GM19328 (cell line): ENCODE measurements around the gene PFN3.

Source experiments
- ATAC-seq: cut with Tn5 transposase; IDR thresholded peaks from one replicate; pipeline ENCODE4 v1.9.1; 2021; ENCODE audit warnings: mild to moderate bottlenecking, moderate library complexity; ENCODE audit not compliant: unreplicated experiment

PFN3 gene, protein sequence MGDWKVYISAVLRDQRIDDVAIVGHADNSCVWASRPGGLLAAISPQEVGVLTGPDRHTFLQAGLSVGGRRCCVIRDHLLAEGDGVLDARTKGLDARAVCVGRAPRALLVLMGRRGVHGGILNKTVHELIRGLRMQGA

DNA sequence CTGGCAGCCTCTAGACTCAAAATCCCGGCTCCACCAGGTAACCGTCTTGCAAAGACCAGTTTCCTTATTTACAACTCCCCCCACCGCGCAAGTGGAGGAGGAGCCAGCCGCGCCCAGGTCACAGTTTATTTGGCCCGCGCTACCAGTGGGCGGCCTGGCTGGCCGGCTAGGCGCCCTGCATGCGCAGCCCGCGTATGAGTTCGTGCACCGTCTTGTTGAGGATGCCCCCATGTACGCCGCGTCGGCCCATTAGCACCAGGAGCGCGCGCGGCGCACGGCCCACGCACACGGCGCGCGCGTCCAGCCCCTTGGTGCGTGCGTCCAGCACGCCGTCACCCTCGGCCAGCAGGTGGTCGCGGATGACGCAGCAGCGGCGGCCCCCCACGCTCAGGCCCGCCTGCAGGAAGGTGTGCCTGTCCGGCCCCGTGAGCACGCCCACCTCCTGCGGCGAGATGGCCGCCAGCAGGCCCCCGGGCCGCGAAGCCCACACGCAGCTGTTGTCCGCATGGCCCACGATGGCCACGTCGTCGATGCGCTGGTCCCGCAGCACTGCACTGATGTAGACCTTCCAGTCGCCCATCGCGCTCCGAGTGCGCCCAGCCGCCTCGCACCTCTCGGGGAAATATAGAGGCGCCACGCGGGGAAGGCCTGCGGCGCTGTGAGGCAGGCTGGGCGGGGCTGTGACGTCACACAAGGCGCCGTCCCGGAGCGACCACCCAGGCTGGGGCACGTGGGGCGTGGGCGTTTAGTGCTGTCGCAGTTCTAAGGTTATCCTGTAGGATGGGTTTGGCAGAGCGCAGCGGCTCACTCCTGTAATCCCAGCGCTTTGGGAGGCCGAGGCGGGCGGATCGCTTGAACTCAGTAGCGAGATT is at the start of gene PFN3:
TSS of gene PFN3 (minus strand) at position 665 of the 872 bp plus-strand sequence. CDS start at position 580, 85 bp downstream.
- no peak for ATAC-seq

DNA sequence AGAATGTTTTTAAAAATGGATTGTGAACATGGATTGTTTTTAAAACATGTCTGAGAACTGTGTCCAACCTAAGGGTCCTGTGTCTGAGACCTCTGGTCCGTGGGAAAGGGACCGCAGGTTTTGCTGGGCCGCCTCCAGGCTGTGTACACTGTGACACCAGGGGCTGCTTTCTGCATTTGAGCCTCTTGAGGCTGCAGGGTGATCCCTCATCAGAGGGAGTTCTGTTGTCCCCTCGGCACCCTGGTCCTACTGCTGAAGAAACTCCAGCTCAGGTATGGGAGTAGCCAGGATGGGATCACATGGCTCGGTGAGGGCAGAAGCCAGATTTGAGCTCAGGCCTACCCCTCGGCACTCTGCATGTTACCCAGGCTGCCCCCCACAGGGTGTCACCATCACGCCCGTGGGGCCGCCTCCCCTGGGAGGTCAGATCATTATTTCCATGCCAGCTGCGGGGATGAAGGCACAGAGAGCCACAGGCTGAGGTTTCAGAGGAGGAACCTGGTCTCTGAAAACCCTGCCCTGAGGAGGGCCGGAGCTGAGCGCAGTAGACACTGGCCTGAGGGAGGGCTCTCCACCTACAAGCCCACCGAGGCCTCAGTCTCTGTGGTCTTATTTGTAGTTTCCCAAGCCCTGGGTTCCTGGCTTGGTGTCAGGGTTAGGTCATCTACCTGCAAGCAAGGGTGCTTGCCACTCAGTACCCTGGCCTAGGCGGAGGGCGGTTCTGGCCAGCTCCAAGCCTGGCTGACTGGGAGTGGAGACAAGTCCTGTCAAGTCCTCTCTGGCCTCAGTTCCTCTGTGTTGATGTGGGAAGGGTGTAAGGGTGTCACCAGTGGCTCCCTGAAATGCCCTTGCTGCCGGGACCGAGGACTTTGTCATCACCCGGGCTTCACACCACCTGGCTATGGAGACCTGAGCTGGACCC is 48.9 kb upstream of the PFN3 start:
- ATAC-seq, result no peak

DNA sequence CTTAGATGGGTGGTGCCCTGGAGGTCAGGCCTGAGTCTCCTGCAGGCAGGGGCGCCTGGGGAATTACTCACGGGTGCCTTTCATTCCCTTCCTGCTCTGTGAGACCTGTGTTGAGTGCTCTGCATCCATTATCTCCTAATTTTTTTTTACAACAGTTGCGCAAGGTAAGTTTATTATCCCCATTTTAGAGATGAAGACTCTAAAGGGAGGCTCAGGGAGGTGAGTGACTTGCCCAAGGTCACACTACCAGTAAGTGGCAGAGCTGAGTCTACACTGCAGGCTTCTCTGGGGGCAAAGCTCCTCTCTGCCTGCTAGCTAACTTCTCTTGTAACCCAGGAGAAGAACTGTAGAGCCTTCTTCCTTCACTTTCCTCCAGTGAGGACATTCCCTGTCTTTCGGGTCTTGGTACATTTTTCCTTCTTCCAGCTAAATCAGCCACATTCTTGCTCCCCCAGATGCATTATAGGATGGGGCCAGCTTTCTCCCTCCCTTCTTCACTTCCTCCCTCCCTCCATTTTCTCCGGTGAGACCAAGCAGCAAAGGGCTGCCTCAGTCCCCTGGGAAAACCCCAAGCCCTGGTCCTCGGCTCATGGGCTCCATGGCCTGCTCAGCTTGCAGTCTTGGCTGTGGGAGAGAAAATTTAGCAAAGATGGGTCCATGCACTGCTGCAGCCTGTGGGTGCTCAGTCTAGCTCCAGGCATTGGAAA is 47.9 kb upstream of the PFN3 start:
- ATAC-seq, result no peak

DNA sequence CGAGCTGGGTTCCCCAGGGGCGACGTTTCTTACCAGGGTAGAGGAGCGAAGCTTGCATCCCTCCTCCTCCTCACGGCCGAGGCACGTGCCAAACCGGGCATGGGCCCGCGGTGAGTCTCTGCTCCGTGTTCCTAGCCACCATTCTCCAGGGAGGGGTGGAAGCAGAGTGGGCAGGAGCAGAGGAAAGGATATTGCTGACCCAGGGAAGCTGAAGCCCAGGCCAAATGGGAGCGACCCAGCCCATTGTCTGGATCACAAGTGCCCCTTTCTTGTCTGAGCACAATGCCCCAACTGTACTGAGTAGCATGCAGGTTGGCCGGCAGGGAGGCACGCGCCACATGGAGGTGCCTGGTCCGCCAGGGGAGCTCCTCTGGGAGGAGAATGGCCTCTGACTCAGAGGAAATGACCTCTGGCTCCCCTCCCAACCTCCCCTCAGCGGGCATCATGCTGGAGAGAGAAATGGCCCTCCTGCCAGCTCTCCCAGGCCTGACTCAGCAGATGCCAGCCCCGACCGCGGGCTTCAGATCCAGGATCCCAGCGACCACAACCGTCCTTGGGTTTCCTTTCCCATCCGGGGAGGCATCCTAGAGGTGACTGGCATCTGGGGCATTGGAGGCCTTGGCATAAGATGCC is 47.3 kb upstream of the PFN3 start:
- no peak for ATAC-seq

DNA sequence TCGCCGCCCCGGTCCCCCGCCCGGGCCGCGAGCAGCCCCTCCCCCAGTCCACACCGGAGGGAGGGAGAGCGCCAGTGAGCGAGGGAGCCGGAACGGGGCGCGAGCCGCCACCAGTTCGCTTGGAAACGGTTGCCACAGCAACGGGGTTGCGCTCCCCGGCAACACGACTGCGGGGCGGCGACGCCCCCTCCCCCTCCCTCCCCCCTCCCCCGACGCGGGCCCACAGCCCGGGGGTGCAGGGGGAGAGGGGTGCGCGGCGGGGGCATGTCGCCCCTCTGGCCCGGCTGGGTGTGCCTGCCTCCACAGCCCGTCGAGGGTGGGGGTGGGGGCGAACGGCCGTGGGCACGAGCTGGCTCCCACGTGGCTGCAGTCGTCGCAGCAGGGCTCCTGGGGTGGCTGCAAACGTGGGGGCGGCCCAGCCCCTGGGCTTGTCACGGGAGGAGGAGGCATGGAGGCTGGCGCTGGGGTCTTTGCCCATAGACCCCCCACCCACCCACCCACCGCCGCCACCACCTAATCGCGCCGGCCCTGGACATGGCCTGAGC is 46.7 kb upstream of the PFN3 start:
- peak; percentile 39 for ATAC-seq

DNA sequence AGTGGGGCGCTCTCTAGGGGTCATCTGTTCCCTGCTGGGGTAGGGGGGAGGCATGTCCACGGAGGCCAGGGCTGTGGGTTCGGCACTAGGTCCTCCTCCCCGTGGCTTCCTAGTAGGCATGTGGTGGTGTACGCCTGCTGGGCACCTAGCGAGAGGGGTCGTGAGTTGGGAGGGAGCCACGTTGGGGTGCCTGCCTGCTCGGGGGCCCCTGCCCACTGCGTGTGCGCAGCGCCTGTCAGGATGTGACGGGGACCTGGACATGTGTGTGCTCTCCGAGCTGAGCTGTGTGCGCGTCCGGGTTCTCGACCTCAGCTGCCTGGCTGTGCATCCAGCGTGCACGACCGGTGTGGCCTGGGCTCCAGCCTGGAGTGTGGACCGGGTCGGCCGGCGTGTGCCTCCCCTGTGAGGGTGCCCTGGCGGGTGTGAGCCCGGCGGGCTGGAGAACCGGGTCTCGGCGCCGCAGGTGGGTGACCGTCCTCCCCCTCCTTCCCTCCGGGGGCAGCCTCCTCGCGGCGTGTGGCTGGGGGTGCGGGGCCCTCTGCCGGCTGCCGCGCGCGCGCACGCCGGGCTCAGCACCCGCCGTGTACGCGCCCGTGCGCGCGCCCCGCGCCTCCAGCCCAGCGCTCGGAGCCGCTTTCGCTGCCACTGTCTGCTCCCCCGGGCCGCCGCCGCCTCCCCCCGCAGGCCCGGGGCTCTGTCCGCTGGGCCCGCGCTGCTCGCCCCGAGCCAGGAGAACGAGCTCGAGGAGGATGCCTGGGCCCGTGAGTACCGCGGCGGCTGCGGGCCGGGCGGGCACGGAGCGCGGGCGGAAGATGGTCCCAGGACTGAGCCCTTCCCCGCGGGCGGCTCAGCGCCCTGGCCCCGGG is 46.0 kb upstream of the PFN3 start, which contains the start of gene PRR7:
TSS of gene PRR7 (plus strand) at position 615 of the 866 bp plus-strand sequence. CDS start 8,254 bp downstream, outside the sequence.
- ATAC-seq, result peak; percentile 45

DNA sequence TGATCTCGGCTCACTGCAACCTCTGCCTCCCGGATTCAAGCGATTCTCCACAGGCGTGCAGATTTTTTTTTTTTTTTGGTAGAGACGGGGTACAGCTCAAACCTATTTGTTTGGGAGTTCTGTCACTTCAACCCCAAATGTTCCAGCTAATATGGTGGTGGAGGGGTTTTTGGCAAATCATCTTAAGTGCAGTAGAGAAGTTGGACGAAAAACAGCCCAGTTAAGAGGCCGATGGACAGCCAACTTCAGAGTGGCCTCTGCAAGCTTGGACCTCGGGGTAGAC is 45.4 kb upstream of the PFN3 start:
- ATAC-seq, result no peak

DNA sequence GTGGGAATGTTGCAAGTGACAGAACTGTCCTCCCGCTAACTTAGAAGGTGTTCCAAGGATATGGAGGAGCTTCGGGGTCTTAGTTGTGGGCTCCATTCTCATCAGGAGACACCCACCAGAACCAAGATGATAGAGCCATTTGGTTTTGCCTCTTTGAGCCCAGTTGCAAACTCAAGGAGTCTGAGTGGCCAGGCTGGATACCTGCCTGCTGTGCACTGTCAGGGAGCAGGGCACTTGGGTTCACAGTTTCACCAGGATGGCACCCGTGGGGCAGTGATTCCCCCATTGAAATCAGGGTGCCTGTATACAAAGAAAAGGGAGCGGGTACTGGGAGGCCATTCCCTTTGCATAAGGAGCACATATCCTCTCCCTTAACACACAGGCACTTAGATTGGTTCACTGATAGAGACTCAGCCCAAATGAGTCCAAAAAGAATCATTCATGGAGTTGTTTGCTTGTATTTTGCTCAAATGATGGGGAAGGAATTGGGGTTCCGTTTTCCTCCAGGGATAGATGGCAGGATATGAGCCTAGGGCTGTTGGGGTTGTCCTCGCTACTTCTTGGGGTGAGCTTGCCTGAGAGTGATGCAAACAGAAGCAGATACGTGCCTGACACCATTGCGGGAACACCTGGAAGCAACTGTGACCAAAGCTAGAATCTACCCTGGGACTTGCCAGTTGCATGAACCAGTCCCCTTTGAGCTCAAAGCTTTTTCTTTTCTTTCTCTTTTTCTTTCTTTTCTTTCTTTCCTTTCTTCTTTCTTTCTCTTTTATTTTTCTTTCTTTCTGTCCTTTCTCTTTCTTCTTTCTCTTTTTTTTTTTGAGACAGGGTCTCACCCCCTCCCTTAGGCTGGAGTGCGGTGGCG is 44.8 kb upstream of the PFN3 start:
- ATAC-seq, result no peak

DNA sequence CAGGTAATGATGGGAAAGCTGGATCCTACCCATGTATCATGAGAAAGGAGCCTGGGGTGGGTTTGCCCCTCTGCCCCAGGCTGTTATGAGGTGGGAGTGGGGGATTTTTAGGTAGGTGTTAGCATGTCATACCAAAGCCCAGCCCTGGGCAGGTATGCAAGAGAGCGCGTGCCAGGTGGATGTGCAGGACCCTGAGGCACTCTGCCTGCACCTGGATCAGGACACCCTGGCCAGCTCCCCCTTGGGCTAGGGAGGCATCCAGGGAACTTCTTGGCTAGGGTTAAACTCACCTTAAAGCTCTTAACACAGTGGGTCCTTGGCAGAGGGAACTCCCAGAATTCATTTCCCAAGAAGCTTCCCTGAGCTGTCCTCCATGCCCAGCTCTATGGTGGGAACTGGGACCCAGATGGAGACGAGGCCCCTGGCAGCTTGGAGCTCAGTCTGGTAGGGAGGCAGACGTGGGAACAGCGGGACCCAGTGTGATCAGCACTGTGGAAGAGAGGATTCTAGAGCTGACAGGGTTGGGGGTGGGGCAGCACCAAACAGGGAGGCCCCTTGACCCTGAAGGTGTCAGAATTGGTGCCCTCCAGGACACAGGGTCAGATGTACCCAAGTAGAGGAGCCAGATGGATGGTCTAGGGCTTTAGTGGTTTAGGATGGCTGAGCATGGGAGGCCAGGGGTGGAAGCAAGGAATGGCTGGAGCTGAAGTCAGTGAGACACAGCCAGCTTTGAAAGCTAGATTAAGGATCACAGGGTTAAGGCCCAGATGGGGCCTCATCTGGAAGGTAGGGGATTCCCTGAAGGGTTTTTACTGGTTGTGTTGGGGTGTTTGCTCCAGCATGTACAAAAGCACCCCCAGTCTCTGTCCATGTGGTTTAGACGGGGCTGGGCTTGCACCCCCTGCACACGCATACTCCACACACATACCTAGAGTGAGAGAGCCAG is 43.9 kb upstream of the PFN3 start:
- no peak for ATAC-seq

DNA sequence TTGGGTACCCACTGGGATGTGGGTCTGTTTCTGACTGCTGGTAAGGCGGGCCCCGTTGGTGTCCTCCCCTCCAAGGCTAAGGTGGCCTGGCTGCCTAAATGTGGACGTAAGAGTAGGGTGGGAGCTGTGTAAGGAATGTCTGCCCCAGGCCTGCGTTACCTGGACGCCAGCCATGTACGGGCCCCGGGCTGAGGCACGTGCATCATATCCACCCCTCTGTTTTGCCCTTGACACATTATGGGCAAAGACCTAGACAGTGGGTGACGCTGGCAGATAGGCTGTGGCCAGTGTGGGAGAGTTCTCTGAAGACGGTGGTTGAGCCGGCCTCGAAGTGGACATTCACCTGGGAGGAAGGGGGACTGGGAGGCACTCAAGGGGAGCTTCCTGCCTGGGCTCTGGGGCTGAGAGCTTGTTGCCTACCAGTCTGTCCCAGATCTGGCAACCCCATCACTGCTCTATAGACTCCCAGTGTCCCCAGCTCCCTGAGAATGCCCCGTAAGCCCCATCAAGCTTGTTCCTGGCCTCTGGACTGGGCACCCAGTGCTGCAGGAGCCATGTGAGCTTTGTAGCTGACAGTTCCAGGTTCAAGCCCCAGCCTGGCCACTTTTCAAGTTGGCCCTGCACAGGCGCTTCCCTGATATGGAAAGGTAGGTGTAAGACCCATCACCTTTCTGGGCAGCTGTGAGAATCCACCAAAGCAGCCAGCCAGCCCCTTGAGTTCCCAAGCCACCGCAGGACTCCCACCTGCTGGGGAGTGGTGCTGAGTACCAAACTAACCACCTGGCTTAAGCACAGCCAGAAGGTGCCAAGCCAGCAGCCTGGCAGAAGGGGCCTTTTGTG is 42.9 kb upstream of the PFN3 start:
- no peak for ATAC-seq

DNA sequence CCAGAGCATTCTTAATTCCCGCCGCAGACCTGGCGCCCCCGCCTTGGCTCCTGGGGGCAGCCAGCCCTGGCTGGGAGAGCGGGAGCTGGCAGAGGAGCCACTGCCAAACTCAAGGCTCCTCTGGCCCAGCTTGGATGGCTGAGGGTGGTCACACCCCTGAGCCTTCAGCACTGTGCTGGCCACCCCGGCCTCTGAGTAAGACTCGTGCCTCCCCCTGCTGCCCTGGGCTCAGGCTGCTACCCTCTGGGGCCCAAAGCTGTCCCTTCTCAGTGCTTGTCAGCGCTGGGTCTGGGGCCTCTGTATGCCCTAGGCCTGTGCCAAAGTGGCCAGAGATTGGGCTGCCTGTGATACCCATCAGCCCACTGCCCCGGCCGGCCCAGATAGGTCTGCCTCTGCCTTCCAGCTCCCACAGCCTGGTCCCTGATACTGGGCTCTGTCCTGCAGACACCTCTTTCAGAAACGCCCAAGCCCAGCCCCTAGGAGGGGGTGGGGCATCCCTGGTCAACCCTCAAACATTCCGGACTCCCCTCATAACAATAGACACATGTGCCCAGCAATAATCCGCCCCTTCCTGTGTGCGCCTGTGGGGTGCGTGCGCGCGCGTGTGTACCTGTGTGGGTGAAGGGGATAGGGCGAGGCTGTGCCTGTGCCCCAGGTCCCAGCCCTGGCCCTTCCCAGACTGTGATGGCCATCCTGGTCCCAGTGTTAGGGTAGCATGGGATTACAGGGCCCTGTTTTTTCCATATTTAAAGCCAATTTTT is 41.8 kb upstream of the PFN3 start:
- ATAC-seq, result no peak

DNA sequence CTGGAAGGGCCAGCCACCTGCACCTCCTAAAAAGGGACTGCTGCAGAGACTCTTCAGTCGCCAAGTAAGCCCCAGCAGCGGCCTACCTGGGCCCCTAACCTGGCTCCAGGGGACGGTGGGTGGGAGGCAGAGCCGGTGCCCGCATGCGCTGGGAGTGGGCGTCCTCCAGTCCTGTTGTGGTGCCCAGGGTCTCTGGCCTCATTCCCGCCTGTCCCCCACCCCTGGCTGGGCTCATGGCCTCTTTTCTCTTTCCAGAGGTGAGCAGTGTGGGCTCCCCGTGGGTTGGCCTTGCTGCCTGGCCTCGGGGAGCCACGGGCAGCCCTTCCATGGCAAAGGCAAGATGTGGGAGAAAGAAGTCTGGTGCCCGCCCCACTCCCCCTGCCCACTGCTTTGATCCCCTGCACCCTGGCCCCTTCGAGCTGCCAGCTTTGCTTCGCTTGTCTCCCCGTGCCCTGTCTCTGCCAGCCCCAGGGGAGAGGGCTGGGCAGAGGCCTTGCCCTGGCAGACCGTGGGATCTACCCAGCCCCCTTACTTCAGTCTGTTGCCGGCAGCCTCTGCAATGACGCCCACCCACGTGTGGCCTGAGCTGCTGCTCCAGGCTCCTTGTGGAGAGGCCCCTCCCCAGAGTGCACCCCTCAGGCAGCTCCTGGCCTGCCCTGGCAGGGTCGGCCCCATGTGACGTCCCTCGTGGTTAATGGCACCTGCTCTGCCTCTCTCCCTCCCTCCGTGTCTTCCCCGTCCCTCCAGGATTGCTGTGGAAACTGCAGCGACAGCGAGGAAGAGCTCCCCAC is 40.7 kb upstream of the PFN3 start:
- ATAC-seq, result no peak

DNA sequence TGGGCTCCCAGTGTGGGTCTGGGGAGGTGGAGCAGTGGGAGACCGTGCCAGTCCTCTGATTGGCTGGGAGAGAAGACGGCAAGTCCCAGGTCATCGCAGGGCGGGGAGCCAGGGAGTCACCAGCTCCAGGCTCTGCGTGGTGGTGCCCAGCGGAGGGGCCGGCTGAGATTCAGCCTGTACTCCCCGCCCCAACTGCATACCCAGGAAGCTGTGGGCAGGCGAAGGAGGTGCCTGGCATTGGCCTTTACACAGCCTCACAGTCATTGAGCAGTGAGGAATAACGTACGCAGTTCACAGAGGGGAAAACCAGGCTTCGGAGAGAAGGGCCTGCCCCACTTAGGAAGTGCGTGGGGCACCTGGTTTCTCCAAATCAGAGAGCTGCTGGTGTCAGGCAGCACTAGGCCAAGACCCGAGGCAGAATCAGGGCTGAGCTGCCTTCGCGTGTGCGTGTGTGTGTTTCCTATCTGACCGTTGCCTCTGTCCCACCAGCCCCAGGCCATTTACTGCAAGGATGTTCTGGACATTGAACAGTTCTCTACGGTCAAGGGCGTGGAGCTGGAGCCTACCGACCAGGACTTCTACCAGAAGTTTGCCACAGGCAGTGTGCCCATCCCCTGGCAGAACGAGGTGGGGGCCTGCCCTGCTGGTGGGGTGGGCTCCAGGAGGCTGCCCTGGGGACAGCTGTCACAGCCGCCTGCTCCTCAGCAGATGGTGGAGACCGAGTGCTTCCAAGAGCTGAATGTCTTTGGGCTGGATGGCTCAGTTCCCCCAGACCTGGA is 39.9 kb upstream of the PFN3 start:
- ATAC-seq, result no peak

DNA sequence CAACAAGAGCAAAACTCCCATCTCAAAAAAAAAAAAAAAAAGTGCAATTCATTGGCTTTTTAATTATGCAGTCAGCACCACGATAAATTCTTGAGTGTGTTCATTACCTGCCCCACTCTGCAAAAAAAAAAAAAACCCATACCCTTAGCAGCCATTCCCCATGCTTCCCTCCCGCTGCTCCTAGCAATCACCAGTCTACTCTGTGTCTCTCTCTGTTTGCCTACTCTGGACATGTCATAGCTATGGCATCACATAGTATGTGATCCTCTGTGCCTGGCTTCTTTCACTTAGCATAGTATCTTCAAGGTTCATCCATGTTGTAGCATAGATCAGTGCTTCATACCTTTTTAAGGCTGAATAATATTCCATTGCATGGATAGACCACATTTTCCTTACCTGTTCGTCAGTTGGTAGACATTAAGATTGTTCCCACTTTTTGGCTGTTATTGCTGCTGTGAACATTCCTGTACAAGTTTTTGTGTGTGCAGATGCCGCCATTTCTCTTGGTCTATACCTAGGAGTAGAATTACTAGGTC is 39.1 kb upstream of the PFN3 start:
- ATAC-seq, result no peak
